ENCODE results near the gene LMCD1.

DNA sequence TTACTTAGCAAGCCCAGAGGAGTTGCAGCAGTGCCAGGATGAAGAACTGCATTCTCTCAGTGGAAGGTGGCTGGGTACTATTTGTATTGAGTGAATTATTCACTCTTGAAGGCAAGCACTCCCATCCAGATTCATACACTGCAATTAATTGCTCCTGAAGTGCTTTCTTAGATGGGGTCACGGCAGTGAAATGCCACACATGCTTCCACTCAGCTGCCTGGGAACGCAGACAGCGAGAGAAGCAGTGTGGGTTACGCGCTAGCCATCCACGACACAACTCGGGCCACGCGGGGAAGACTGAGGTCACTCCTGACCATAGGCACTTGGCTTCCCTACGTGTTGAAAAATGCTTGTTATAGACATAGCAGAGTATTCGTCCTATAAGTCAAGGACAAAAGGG is 30.8 kb upstream of the LMCD1 start:
- TF ChIP-seq, protein P1, sequence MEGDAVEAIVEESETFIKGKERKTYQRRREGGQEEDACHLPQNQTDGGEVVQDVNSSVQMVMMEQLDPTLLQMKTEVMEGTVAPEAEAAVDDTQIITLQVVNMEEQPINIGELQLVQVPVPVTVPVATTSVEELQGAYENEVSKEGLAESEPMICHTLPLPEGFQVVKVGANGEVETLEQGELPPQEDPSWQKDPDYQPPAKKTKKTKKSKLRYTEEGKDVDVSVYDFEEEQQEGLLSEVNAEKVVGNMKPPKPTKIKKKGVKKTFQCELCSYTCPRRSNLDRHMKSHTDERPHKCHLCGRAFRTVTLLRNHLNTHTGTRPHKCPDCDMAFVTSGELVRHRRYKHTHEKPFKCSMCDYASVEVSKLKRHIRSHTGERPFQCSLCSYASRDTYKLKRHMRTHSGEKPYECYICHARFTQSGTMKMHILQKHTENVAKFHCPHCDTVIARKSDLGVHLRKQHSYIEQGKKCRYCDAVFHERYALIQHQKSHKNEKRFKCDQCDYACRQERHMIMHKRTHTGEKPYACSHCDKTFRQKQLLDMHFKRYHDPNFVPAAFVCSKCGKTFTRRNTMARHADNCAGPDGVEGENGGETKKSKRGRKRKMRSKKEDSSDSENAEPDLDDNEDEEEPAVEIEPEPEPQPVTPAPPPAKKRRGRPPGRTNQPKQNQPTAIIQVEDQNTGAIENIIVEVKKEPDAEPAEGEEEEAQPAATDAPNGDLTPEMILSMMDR (conservative IDR thresholded peaks at IDR 0.05; ENCODE audit: low read length): no peak
- TF ChIP-seq EZH2phosphoT487 (IDR thresholded peaks at IDR 0.05; ENCODE audit: borderline replicate concordance, low read depth, low read length): no peak
